Omental fat pad (tissue), 4 donors: ENCODE results near the gene ARHGEF11. TPM values are rescaled to one million over a fixed set of nuclear protein-coding genes. Genes with fewer than 3 reads are reported as not detected.

Experiments
- ATAC-seq: fragments of 150-250 bp; one replicate; pipeline ENCODE4 v1.9.1; 2016; ENCODE audit warnings: mild to moderate bottlenecking, moderate library complexity; ENCODE audit not compliant: low FRiP score
- DNase-seq: peaks from one replicate; pipeline ENCODE4 v3.0.0-alpha.2; 2019; ENCODE audit warnings: low spot score
- total RNA-seq, 4 donors: library from RNA; depleted of rRNA; stranded (reverse); fragments of >200 nt; gene quantifications; one replicate each; pipeline ENCODE4 v1.1.0, GENCODE V29; 2016
- TF ChIP-seq, protein P1 (sequence below), 3 donors: fragments of 450-650 bp; IDR thresholded peaks; one replicate each; pipeline ENCODE4 v1.5.1; 2016 to 2017; ENCODE audit warnings: antibody characterized with exemption in 3 of 3, mild to moderate bottlenecking in 3 of 3, moderate library complexity in 2 of 3

ARHGEF11 gene
- total RNA-seq, 4 donors from 2014 or later = 26.4 to 46.5 (median 35.6) TPM

GRCh38 chr1:157034137-157034800 is 11.3 kb downstream of the ARHGEF11 start:
- TF ChIP-seq, protein P1, sequence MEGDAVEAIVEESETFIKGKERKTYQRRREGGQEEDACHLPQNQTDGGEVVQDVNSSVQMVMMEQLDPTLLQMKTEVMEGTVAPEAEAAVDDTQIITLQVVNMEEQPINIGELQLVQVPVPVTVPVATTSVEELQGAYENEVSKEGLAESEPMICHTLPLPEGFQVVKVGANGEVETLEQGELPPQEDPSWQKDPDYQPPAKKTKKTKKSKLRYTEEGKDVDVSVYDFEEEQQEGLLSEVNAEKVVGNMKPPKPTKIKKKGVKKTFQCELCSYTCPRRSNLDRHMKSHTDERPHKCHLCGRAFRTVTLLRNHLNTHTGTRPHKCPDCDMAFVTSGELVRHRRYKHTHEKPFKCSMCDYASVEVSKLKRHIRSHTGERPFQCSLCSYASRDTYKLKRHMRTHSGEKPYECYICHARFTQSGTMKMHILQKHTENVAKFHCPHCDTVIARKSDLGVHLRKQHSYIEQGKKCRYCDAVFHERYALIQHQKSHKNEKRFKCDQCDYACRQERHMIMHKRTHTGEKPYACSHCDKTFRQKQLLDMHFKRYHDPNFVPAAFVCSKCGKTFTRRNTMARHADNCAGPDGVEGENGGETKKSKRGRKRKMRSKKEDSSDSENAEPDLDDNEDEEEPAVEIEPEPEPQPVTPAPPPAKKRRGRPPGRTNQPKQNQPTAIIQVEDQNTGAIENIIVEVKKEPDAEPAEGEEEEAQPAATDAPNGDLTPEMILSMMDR (IDR thresholded peaks at IDR 0.05) = no peak
- no peak for DNase-seq
- ATAC-seq = no peak

GRCh38 chr1:157033357-157033876 is 12.1 kb downstream of the ARHGEF11 start:
- TF ChIP-seq, protein P1 (IDR thresholded peaks at IDR 0.05) = no peak
- no peak for DNase-seq
- no peak for ATAC-seq

DNA sequence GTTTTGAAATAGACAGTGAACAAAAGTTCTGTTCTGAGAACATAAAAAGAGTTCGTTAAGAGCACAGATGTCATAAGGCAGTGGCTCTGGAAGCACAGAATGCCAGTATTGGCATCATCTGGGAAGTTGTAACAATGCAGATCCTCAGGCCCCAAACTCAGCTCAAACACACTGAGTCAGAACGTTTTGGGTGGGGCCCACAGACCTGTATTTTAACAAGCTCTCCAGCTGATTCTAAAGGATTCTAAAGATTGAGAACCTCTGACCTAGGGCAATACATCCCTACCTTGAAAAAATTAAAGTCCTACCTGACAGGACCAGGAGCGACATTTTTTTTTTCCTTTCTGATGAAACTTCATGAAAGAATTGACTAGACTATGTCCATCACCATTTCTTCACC is 13.2 kb downstream of the ARHGEF11 start:
- ATAC-seq (no peak), DNase-seq (no peak)
- TF ChIP-seq, protein P1 (IDR thresholded peaks at IDR 0.05) = no peak

DNA sequence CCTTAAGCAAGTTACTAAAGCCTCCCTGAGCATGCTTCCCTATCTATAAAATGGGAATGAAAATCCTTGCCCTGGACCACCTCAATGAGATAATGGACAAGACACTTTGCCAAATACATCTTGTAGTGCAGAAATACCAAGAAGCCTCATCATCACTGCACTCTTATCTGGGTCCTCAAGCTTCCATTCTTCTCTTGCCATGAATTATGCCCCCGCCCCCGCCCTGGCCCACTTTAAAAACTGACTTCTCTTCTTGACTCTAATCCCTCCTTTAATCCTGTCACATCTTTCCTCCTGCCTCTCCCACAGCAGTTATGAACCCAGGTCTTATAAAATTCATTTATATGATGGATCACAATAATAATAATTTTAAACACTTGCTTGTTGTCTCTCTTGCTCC is 14.8 kb downstream of the ARHGEF11 start:
- DNase-seq (no peak), ATAC-seq (no peak)
- TF ChIP-seq, protein P1 (IDR thresholded peaks at IDR 0.05) = no peak

DNA sequence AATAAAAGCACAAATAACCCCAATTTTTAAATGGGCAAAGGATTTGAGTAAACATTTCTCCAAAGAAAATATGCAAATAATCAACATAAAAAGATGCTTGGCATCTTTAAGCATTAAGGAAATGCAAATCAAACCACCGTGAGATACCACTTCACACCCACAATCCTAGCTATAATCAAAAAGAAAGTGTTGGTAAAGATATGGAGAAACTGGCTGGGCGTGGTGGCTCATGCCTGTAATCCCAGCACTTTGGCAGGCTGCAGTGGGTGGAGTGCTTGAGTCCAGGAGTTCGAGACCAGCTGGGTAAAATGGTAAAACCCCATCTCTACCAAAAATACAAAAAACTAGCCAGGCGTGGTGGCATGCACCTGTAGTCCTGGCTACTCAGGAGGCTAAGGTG is 16.9 kb downstream of the ARHGEF11 start:
- TF ChIP-seq, protein P1 (IDR thresholded peaks at IDR 0.05) = no peak
- DNase-seq (no peak), ATAC-seq (no peak)

- TF ChIP-seq, protein P1 (IDR thresholded peaks at IDR 0.05) = no peak
- ATAC-seq = peak; percentile 68
- DNase-seq = no peak
Observed at GRCh38 chr1:157025856-157026255, 19.7 kb downstream of the ARHGEF11 start.

DNA sequence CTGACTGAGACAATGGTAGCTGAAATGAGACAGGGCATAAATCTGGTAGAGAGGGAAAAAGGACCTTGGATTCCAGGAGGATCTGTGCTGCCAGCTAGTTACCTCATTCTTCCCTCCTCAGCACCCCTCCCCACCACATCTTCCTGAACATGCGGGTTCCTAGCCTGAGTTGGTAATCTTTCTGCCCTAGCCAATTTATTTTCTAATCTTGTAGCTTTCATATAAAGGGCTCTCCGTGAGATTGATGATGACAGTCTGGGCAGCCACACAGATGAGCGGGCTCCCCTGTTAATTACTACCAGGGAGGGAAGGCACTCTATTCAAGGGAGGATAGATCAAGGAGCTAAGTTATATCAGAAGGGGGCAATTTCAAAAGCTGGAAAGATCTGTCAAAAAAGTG is 20.2 kb downstream of the ARHGEF11 start:
- ATAC-seq = no peak
- TF ChIP-seq, protein P1 (IDR thresholded peaks at IDR 0.05) = no peak

More for the DNA sequence above, 20.2 kb downstream of the ARHGEF11 start:
- no peak for DNase-seq
